ENCODE measurements around the gene GLRA3.

DNA sequence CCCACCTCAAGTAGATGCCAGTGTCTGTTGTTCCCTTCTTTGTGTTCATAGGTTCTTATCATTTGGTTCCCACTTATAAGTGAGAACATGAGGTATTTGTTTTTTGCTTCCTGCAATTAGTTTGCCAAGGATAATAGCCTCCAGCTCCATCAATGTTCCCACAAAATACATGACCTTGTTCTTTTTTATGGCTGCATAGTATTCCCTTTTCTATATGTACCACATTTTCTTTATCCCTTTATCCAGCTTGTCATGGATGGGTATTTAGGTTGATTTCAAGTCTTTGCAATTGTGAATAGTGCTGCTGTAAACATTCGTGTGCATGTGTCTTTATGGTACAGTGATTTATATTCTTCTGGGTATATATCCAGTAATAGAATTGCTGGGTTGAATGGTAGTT, 138.4 kb downstream of the GLRA3 start:
- TF ChIP-seq CREB1 (IDR thresholded peaks at IDR 0.05) (no peak), EP300 (IDR thresholded peaks at IDR 0.05; ENCODE audit: borderline replicate concordance in 1 of 2, low read depth in 2 of 2, low read length in 2 of 2) (no peak), EZH2 (IDR thresholded peaks at IDR 0.05; ENCODE audit: low read depth, low read length, severe bottlenecking) (no peak), POLR2AphosphoS5 (IDR thresholded peaks at IDR 0.05; ENCODE audit: low read depth, low read length) (no peak), JUND (IDR thresholded peaks at IDR 0.05; ENCODE audit: low read length) (no peak), ZNF274 (IDR thresholded peaks at IDR 0.05; ENCODE audit: borderline replicate concordance, extremely low read depth, low read length) (no peak), SIN3A (conservative IDR thresholded peaks at IDR 0.05 in 1 of 2, IDR thresholded peaks at IDR 0.05 in 1 of 2; ENCODE audit: low read depth in 1 of 2, low read length in 2 of 2) (no peak), RXRA (IDR thresholded peaks at IDR 0.05; ENCODE audit: insufficient read depth, low read depth, low read length) (no peak), TAF7 (optimal IDR thresholded peaks at IDR 0.05; ENCODE audit: borderline replicate concordance, low read depth, low read length) (no peak)
- TF ChIP-seq, protein P1, sequence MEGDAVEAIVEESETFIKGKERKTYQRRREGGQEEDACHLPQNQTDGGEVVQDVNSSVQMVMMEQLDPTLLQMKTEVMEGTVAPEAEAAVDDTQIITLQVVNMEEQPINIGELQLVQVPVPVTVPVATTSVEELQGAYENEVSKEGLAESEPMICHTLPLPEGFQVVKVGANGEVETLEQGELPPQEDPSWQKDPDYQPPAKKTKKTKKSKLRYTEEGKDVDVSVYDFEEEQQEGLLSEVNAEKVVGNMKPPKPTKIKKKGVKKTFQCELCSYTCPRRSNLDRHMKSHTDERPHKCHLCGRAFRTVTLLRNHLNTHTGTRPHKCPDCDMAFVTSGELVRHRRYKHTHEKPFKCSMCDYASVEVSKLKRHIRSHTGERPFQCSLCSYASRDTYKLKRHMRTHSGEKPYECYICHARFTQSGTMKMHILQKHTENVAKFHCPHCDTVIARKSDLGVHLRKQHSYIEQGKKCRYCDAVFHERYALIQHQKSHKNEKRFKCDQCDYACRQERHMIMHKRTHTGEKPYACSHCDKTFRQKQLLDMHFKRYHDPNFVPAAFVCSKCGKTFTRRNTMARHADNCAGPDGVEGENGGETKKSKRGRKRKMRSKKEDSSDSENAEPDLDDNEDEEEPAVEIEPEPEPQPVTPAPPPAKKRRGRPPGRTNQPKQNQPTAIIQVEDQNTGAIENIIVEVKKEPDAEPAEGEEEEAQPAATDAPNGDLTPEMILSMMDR (IDR thresholded peaks at IDR 0.05; ENCODE audit: control extremely low read depth in 1 of 3, insufficient read depth in 1 of 3, low read depth in 1 of 3, low read length in 3 of 3), result no peak
- TF ChIP-seq, protein P2, sequence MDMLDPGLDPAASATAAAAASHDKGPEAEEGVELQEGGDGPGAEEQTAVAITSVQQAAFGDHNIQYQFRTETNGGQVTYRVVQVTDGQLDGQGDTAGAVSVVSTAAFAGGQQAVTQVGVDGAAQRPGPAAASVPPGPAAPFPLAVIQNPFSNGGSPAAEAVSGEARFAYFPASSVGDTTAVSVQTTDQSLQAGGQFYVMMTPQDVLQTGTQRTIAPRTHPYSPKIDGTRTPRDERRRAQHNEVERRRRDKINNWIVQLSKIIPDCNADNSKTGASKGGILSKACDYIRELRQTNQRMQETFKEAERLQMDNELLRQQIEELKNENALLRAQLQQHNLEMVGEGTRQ (IDR thresholded peaks at IDR 0.05; ENCODE audit: low read length), result no peak

Data from H1 (cell line).